ENCODE results near the gene GPD1.
A peak's percentile ranks its signal among the peaks of the same experiment; 100 is the strongest.

GPD1 gene

GRCh38 chr12:50101663-50102062, 2.1 kb upstream of the GPD1 start:
- no peak for DNase-seq (ENCODE audit: low read depth)

DNA sequence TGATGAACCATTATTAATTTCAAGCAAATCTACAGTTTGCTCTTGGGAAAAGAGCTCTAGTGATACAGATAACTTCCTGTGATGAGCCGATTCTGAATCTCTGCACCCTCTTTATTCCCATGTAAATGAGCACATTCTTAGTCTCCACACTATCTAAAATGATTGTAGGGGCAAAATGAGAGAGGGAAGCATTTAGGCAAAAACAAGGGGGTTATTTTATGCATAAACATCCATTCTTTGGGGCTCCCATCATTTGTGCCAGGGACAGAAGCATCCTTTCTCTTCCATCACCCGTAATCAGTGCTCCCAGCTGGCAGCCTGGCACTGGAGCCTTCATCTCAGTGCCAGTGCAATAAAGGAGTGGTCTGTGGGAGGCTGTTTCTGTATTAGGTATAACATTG, 1.7 kb upstream of the GPD1 start:
- no peak for DNase-seq (ENCODE audit: low read depth)

- DNase-seq (ENCODE audit: low read depth): no peak
Observed at GRCh38 chr12:50102646-50103309, 1.0 kb upstream of the GPD1 start.

DNA sequence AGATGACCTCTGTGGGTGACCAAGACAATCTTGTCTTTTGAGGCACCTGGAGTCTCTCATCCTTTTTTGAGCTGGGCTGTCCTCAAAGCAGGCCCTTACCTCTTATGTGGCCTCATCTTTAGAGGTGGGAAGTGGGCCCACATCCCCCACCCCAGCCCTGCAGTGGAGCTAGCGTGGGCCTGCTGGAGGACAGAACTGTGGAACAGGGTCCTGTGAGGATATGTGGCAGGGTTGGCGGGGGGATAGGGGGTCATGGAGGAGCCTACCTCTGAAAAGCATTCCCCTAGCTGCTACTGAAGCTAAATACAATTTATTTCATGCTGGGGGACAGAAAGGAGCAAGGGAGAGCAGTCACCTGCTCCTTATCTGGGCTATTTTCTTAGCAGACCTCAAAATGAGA, 457 bp upstream of the GPD1 start:
- DNase-seq (ENCODE audit: low read depth): no peak

- DNase-seq (ENCODE audit: low read depth): no peak
Observed at GRCh38 chr12:50104417-50105366, 884 bp downstream of the GPD1 start.

DNA sequence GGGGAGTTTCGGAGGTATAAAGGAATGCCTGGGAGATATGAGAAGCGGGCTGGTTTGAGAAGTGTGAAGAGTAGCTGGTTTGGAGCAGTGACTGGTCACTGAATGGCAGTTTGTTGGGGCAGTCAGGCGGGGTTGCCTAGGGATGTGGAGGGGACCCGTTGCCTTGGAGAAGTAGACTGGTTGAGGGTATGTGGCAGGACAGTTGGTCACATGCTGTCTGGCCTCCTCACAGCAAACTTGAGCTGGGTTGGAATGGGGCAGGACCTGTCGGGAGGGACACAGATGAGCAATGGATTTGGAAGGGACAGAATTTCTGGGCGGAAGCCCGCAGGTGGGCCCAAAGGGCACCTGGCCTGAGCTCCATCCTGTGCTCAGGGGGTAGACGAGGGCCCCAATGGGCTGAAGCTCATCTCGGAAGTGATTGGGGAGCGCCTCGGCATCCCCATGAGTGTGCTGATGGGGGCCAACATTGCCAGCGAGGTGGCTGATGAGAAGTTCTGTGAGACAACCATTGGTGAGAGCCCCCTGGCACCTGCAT, 2.2 kb downstream of the GPD1 start:
- DNase-seq (ENCODE audit: low read depth): no peak

DNA sequence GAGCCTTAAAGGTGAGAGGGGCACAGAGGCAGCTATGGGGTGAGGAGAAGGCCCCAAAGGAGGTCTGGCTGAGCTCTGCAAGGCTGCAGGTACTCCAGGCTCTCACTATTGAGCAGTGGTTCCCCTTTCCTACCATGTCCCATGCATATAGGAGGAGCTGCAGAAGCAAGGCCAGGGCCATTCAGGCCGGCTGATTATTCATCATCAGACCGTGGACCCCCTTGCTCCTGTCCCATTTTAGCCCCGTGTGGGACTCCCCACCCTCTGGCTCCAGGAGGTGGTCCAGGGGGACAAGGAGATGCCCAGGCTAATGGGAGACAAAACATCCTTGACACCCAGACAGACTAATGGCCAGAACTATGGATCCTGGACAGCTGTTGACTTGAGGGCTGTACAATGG, 3.1 kb downstream of the GPD1 start:
- no peak for DNase-seq (ENCODE audit: low read depth)

DNA sequence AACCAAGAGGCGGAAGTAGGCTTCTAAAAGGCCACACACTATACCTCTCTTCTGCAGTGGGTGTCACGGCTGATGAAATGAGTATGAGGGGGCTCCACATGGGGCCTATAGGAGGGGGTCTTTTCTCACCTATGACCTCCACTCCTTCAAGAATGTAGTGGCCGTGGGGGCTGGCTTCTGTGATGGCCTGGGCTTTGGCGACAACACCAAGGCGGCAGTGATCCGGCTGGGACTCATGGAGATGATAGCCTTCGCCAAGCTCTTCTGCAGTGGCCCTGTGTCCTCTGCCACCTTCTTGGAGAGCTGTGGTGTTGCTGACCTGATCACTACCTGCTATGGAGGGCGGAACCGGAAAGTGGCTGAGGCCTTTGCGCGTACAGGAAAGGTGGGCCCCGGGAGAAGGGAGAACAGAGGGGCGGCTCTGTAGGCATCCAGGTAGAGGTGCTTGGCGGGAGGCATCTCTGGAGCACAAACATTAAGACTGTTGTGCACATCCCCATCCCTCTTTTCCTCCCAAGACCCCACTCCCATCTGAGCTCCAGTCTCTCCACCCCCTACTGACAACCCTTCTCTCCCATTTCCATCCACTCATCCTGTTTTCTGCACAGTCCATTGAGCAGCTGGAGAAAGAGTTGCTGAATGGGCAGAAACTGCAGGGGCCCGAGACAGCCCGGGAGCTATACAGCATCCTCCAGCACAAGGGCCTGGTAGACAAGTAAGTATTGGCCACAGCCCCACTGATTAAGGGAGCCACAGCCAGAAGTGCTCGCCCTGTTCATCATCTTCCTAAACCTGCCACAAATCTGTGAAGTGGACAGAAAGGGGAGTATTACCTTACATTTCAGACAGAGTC, 3.8 kb downstream of the GPD1 start:
- DNase-seq (ENCODE audit: low read depth): no peak

GRCh38 chr12:50109319-50109718, 5.5 kb downstream of the GPD1 start:
- DNase-seq (ENCODE audit: low read depth): no peak

GRCh38 chr12:50110127-50110761, 6.4 kb downstream of the GPD1 start:
- no peak for DNase-seq (ENCODE audit: low read depth)

GRCh38 chr12:50110762-50111351, 7.0 kb downstream of the GPD1 start:
- no peak for DNase-seq (ENCODE audit: low read depth)

GRCh38 chr12:50111395-50111692, 7.5 kb downstream of the GPD1 start:
- no peak for DNase-seq (ENCODE audit: low read depth)

DNA sequence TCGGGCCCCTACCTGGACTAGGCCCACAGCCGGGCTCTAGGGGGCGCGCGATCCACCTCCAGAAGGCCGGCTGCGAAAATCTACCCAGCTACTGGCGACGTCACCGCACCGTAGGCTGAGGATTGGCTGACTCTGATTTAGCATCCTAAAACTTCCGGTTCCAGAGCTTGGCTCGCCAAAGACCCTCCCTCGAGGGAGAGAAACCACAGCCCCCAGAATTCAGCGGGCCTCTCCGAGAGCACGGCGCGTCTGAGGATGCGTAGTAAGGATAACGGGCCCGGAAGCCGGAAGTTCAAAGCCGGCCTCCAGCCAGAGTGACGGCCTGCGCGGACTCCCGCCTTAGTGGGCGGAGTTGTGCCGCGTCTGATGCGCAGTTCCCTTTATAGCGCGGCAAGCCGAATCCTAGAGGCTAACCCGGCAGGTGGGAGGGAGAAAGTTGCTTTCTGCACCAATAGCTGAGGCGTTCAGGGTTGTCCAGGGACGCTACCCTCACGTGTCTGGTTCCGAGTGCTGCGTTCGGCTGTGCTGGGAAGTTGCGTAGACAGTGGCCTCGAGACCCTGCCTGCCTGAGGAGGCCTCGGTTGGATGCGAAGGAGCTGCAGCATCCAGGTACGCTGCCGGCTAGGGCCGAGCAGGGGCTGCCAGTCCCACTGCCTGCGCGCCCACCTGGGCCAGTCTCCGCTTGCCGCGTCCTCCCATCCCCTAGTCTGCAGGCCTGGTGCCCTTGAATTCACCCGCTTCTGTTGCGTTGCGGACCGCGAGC, 8.1 kb downstream of the GPD1 start, which contains the start of gene COX14:
Gene COX14 (plus strand): TSS at position 544 of the 763 bp plus-strand sequence. CDS start 7,808 bp downstream, outside the sequence.
- DNase-seq (ENCODE audit: low read depth): peak; percentile 98

GRCh38 chr12:50112456-50113218, 8.8 kb downstream of the GPD1 start:
- no peak for DNase-seq (ENCODE audit: low read depth)

- no peak for DNase-seq (ENCODE audit: low read depth)
Observed at GRCh38 chr12:50117057-50117622, 13.3 kb downstream of the GPD1 start.

GRCh38 chr12:50119387-50119786, 15.6 kb downstream of the GPD1 start:
- no peak for DNase-seq (ENCODE audit: low read depth)

- DNase-seq (ENCODE audit: low read depth): no peak
Observed at GRCh38 chr12:50120521-50120920, 16.7 kb downstream of the GPD1 start.

- no peak for DNase-seq (ENCODE audit: low read depth)
Observed at GRCh38 chr12:50120953-50121352, 17.1 kb downstream of the GPD1 start.

DNA sequence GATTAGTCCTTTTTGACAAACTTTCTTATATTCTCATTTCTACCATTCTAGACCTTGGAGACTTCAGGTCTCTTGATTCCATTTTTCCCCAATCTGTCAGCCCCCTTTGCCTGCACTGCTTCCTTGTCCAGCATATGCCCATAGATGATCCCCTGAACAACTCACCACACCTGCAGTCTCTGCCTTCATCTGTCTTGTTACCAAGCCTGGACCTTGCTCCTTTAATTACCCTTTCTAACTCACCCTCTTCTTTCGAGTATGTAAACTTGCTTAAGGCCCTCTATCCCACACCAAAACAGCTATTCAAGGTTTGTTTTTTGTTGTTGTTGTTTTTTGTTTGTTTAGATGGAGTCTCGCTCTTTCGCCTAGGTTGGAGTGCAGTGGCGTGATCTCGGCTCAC, 17.8 kb downstream of the GPD1 start:
- no peak for DNase-seq (ENCODE audit: low read depth)

Data from activated T-cell treated with anti-CD3 and anti-CD28 coated beads for 24 hours (primary cell).